Skeletal muscle tissue (tissue), 4 donors: ENCODE measurements around the gene SYNPO2. TPM values are rescaled to one million over a fixed set of nuclear protein-coding genes. Genes with fewer than 3 reads are reported as not detected.

Experiments used
- H3K27ac ChIP-seq: one replicate; pipeline ENCODE4 v1.7.0; 2013; ENCODE audit warnings: mild to moderate bottlenecking, low read depth, low read length, inconsistent platforms
- H3K27me3 ChIP-seq, 3 donors: one replicate each; pipeline ENCODE4 v1.7.0; 2013; ENCODE audit warnings: low read length in 3 of 3; ENCODE audit not compliant: control insufficient read depth in 3 of 3, insufficient read depth in 3 of 3
- H3K36me3 ChIP-seq, 3 donors: one replicate each; pipeline ENCODE4 v1.7.0; 2013; ENCODE audit warnings: low read length in 3 of 3; ENCODE audit not compliant: control insufficient read depth in 3 of 3, insufficient read depth in 3 of 3
- H3K4me1 ChIP-seq, 3 donors: one replicate each; pipeline ENCODE4 v1.7.0; 2013; ENCODE audit warnings: low read length in 3 of 3, mild to moderate bottlenecking in 3 of 3; ENCODE audit not compliant: control insufficient read depth in 3 of 3, insufficient read depth in 3 of 3
- H3K4me3 ChIP-seq, 3 donors: one replicate each; pipeline ENCODE4 v1.7.0; 2013; ENCODE audit warnings: low read length in 3 of 3
- H3K9ac ChIP-seq, 3 donors: one replicate each; pipeline ENCODE4 v1.7.0; 2013; ENCODE audit warnings: low read length in 3 of 3, mild to moderate bottlenecking in 3 of 3, moderate library complexity in 2 of 3, low read depth in 1 of 3
- H3K9me3 ChIP-seq, 3 donors: one replicate each; pipeline ENCODE4 v1.7.0; 2013; ENCODE audit warnings: low read length in 3 of 3; ENCODE audit not compliant: control insufficient read depth in 3 of 3
- total RNA-seq: library from RNA; depleted of rRNA; stranded (reverse); fragments of >200 nt; gene quantifications from one replicate; pipeline ENCODE4 v1.2.3, GENCODE V29; 2014
- donor health status: Osteomylitis.

SYNPO2 gene
- total RNA-seq, 1 donor from 2014 or later: 34.4 TPM

DNA sequence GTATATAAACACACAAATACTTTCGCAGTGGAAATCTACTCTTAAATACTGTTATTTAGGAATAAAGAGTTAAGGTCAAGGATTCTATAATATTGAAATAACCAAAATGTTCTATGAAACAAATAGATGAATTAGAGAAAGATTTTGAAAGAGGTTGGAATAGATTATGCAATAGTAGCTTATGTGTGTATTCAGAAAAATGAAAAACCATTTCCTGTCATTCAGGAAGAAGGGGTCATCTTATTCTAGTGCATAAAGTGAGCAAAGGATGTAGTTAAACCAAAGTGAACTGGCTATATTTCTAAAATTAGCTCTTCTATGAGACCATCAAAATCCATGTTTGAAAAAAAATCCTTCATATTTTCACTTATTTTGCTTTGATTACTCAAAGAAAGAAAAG is 217.0 kb downstream of the SYNPO2 start:
- no peaks in the 10 kb centered on the region for H3K27me3 ChIP-seq
- H3K9me3 ChIP-seq: no peaks in the 10 kb centered on the region
- H3K9ac ChIP-seq: no peak overlapping the region
- H3K4me1 ChIP-seq: peaks cover 13 to 17% (median 15%) of the 10 kb centered on the region in 3 donors
- H3K36me3 ChIP-seq: no peaks in the 10 kb centered on the region
- no peak overlapping the region for H3K4me3 ChIP-seq
- H3K27ac ChIP-seq: peak overlapping the region; percentile 45

DNA sequence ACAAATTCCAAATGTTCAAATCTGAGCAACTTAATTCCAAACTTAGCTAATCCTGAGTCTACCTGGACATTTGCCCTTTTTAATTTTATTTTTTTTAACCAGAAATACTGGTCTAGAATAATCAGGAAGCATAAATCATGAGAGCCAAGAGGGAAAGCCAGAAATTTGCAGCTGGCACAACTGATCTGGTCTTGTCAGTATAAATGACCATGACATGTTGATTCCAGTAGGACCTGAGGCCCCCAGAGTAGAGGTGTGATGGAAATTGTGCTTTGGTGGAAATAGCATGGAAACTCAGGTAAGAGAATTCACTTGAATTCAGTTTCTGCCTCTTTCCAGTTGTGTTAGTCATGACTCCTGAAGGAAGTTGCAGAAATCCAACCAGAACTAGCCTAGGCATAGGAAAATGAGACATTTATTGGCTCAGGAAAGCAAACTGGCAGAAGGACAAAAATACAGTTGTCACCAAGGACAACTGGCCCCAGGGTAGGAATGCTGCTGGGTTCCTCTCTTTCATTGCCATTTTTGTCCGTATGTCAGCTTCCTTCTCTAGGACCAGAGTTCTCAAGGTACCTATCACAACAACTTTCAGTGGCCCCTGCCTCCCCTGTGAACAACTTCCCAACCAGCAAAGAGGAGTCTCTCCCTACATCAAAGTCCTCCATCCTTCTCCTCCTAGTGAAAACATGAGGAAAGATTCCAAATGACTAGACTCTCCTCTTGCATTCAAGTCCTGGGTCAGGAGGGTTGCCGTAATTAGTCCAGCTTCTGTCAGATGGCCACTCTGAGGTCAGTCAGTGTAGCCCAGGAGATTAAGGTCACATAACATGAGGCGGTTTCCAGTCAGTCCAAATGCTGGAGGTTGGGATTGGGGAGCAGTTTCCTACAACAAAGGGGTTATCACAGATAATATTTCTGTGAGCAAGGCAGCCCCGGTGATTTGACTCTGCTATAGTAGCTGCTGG is 217.7 kb downstream of the SYNPO2 start:
- no peak overlapping the region for H3K9ac ChIP-seq
- H3K27me3 ChIP-seq: no peaks in the 10 kb centered on the region
- peaks cover 13 to 17% (median 15%) of the 10 kb centered on the region in 3 donors for H3K4me1 ChIP-seq
- no peak overlapping the region for H3K4me3 ChIP-seq
- no peaks in the 10 kb centered on the region for H3K9me3 ChIP-seq
- H3K27ac ChIP-seq: peak overlapping the region; percentile 45
- no peaks in the 10 kb centered on the region for H3K36me3 ChIP-seq

DNA sequence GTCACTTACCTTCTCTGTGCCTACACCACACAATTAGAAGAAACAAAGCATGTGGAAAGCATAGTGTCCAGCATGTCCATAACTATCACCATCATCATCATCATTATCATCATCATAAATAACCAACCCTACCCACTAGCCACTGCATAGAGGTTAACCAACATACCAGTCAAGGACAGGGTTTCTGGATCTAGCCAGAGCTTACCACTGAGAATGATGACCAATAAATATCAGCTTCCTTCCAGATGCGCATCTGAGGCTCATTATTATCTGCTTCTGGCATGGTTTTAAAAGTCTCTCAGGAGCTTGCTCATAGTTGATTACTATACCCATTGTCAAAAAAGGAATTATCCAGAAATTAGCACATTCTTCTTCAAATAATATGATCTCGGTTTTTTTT is 221.5 kb downstream of the SYNPO2 start:
- no peaks in the 10 kb centered on the region for H3K27me3 ChIP-seq
- no peak overlapping the region for H3K9ac ChIP-seq
- H3K9me3 ChIP-seq: no peaks in the 10 kb centered on the region

More for the DNA sequence above, 221.5 kb downstream of the SYNPO2 start:
- no peaks in the 10 kb centered on the region for H3K36me3 ChIP-seq
- peaks cover 8 to 13% (median 9%) of the 10 kb centered on the region in 3 donors for H3K4me1 ChIP-seq
- H3K4me3 ChIP-seq: no peak overlapping the region
- no peak overlapping the region for H3K27ac ChIP-seq

Other genes with a start within 250 kb of the SYNPO2 start
- gene METTL14, start 203.5 kb upstream of the SYNPO2 start, total RNA-seq: 15.1 TPM
- 48.5 TPM for gene SEC24D, start 52.7 kb upstream of the SYNPO2 start, total RNA-seq
- gene MYOZ2, start 247.0 kb downstream of the SYNPO2 start, total RNA-seq: 94.5 TPM